Left renal cortex interstitium (tissue), 4 donors: ENCODE measurements around the gene USP10. TPM values are rescaled to one million over a fixed set of nuclear protein-coding genes. Genes with fewer than 3 reads are reported as not detected.

Experiments used
- DNase-seq, 4 donors: peaks; one replicate each; pipeline ENCODE4 v3.0.0-alpha.2; 2013; ENCODE audit warnings: low read depth in 4 of 4, low spot score in 2 of 4, missing footprints in 1 of 4
- polyA plus RNA-seq, 4 donors: library from polyadenylated mRNA; unstranded; fragments of 120-200 nt; gene quantifications; one replicate each; pipeline ENCODE4 v1.2.1, GENCODE V29; 2013; ENCODE audit not compliant: insufficient read length in 4 of 4

The USP10 gene
- polyA plus RNA-seq, 4 donors = 106 to 121 (median 111) TPM

DNA sequence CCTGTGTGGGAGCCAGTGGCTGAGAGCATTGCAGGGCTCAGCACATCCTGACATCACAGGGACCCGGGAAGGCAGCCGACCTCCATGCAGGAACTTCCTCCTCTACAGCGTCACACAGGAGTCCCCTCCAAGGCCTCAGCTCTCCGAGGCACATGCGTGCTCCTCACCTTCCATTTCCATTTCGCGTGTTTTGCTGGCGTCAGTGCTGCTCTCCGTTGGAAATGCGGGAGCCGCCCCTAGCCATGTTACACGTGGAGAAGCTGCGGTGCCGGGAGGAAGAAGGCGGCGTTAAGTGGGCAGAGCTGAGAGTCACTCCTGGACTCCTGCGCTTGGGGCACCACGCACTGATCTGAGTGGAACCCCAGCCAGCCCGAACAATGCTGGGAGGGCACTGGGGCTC, 94.8 kb downstream of the USP10 start:
- DNase-seq = no peak

DNA sequence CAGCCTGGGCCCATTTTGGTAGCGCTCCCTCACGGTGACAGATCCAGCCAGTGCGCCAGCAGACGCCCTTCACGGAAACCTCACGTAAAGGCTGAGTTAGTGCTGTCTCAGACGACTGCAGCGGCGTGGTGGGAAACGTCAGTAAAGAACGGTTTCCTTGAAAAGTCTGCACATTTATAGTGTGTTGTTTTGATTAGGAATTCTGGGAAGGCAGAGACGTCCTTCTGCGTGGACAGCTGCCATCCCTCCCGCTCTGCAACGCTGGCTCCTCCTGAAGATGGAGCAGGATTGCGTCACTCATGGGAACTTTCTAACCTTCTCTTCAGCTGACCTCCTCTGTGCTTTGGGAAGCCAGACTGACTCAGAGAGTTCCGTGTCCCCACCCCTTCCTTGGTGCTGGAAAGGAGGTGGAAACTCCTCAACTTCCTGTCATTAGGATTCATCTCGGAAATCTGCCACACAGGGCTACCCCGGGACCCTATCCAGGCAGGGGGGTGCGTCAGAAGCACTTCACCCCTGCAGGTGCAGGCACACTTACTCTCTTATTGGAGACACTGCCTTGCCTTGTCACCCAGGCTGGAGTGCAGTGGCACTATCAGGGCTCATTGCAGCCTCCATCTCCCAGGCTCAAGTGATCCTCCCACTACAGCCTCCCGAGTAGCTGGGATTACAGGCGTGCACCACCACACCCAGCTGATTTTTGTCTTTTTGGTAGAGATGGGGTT, 95.7 kb downstream of the USP10 start:
- DNase-seq = peak in 1 of 4 donors; percentile 13

DNA sequence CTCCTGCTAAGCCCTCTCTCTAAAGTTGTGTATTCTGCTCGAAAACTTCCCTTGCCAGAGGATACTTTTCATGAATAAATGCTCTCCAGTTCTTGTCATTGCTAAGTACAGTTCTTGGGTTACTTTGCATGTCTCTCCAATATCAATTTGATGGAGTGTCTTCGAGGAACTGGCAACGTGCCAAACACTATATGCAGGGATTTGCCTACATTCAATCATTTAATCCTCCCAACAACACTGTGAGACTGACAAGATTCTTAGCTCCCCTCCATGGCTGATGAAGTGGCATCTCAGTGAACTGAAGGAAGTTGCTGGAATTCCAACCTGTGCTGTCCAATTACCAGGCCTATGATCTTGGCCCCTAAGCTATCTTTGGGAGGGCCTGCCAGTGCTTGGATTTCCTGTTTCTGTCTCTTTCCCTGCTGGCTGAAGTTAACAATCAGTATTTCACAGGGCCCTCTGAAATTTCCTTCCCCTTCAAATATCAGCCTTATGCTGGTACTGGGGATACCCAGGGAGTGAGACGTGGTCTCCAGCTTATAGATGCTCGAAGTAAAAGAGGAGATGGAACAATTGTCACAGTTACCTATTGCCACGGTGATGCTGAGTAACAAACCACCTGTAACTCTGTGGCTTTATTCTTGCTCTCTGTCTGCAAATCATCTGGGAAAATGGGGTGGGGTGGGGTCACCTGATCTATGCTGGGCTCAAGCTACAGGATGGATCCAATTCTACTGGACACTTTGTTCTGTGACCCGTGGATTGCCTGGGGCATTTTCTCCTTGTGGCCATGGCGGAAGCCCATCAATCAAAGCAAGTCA, 100.6 kb downstream of the USP10 start:
- no peak for DNase-seq

DNA sequence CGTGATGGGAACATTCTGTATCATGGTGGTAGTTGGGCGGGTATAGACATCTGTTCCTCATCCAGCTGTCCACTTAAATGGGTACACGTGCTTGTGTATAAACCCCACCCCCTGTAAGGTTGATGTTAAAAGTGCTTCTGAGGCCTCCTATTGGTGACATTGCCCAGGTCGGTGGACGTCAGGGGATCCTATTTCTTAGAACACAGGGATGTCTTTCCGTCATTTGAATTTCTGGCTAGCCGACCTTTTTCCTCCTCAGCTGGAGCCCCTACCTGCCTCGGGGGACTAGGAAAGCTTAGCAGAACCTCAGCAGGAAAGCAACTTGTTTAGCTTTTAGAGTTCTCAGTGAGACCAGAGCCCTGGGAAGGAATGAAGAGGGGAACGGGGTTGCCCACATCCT, 103.3 kb downstream of the USP10 start:
- DNase-seq = no peak

DNA sequence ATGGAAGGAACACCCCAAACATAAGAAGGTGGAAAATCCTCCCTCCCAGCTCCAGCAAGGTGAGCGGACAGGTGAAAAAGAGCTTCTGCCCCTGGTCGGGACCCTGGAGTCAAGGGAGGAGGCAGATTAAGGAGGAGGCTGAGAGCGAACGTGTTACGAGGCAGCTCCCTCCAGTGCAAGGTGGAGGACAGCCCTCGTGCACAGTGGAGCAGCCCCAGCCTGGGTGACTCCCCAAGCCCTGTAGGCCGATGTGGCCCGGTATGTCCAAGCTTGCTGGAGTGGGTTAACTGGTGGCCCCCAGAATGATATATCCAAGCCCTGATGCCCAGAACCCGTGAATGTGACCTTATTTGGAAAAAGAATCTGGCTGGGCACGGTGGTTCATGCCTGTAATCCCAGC, 104.5 kb downstream of the USP10 start:
- DNase-seq = no peak

DNA sequence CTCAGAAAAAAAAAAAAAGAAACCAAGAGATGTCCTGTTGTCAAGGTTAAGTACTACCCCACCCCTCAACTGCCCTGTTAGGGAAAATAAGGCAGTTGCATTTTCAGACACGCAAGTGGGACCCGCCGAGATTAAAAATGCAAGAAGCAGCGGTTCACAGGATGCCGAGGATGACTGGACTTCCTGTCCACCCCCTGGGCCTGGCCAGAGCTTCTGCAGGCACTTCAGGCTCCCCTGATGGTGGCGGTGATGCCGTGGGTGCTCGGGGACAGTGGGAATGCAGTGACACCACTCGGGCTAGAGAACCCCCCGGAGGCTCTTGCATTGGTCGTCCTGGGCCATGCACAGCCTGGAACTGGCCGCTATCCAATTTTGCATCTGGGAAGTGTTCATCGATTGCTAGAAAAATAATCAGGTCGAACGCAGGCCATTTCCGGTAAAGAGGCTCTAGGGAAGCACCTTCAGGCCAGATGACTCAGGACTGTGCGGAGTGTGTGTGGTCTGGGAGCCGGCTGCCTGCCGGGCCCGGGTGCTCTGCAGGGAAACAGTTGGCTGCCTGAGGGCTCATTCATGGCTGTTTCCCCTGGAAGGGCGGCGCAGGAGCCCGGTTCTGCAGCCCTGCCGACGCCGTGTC, 106.6 kb downstream of the USP10 start:
- DNase-seq = no peak

DNA sequence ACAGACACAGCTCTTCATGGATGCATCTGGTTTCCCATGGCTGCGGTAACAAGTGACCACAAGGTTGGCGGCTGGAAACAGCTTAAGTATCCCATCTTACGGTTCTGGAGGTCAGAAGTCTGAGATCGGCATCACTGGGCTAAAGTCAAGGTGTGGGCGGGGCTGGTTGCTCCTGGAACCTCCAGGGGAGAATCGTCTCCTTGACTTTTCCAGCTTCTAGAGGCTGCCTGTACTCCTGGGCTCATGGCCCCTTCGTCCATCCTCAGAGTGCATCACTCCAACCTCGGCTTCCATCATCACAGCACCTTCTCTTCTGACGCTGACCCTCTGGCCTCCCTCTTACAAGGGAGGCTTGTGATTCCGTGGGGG, 107.1 kb downstream of the USP10 start:
- no peak for DNase-seq

DNA sequence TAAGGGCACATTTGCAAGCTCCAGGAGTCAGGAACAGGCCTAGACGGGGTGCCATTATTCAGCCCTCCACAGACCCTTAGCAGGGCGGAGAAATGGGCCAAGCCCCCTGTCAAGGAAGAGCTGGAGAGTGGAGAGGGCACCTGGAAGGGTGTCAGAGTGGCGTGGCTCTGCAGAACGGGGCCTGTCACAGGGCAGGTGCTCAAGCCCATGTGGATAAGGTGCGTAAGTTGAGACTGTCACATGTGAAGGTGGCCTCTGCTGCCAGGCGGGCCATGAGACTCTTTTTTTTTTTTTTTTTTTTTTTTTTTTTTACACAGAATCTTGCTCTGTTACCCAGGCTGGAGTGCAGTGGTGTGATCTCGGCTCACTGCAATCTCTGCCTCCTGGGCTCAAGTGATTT, 108.0 kb downstream of the USP10 start:
- no peak for DNase-seq

DNA sequence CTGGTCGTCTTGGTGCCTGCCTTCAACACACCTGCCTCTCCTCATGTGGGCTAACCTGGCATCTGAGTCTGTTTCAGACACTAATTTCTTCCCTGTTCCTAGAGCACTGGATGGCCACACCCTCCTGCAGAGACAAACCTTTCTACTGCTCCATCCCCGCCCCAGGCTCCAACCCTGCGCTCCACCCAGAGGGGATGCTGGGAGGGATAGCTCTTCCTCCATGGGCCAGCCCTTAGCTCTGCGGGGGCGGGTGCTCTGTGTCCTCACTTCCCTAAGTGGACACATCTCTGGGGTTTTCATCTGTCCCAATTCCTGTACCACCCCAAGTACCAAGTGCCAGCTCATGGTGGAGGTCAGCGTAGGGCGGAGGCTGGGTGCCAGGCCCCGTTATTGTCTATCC, 109.0 kb downstream of the USP10 start:
- no peak for DNase-seq

DNA sequence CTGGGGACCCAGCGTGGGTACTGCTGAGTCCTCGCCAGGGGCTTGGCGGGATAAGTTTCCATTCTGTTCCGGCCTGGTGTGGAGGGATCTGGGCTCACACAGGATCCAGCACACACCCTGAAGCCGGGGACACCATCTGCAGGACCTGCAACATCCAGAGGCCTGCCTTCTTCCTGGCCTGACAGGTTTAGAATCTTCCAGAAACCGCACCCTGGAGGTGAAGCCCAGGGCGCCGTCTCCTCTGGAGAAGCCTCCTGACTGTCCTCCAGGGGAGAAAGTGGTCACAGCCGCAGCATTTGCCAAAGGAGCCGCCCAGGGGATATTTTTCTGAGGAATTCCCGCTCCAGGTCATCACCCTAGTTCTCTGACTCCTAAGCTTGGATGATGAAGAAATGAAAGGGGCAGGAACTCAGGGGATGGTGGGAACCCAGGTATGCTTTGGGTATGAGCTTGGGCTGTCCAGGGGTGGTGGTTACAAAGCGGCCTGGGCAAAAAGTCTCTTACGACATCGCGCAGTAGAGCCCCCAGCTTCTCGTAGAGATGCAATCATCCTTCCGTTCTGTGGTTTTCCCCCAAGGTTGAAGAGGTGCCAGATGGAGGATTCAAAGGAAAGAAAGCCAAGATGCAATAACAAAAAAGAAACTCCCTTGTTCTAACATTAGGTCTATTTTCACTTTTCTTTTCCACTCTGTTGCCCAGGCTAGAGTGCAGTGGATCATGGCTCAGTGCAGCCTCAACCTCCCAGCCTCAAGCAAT, 110.9 kb downstream of the USP10 start:
- DNase-seq = no peak

DNA sequence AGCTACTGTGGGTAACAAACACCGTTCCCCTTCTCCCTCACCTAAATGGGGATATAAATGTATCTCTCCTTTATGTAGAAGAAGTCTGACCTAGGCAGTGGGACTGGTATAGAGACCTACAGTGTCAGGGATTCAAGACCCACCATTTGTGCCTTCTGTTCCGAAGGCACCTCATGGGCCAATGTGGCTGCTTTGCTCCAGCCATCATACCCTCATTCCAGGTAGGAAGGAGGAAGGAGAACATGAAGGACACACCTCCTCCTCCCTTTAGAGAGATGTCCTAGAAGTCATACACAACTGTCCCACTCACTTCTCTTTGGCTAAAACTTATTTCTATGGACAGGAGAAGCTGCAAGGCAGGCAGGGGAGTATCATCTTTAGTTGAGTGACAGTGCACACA, 111.7 kb downstream of the USP10 start:
- no peak for DNase-seq

DNA sequence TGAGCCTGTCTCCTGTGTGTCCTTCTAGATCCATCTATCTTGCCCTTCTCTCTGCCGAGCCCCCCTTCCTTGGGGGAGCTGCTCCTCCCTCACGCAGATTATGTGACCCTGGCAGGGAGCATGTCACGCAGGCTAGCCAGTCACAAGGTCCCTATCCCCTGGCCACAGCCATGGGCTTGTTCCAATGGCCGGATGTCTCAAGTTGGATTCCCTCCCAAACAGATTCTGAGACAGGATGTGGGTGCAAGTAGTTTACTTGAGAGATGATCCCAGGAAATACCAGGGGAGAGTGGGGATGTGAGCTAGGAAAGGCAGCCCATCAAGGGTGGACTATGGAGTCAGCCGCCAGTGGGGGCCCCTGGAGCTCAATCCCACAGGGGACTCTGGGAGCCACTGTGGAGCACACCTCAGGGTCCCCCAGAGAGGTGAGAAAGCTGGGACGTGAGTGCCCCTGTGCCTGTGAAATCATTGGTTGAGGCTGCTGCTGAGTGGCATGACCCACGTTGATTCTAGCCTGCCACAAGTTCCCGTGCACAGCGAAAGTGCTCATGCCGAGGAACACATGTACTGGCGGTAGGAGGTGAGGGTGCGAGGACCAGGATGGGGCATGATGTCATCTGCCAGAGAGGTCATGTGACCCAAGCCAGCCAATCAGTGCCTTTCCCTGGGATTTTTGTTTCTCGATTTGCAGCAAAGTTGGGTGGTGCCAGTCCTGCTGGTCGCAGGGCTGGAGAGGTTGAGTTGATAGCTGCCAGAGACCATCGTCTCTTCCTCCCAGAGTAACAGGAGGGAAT, 113.5 kb downstream of the USP10 start:
- no peak for DNase-seq

DNA sequence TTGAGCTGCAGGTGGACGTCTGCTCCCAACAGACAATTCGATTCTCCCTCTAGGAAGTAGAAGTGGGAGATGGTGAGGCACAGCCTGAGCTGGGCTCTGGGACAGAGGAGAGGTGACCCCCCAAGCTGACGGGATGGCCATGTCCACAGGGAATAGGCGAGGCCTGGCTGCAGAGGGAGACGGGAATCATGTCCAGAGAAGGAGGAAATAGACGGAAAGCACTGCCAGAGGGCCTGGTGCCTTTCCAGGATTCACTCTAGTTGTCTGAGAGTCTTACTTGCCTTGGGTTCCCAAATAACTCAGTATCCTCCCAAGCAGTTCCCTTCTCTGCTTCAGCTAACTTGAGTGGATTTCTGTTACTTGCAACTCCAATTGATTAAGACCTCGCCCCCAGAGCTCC, 115.7 kb downstream of the USP10 start:
- no peak for DNase-seq

DNA sequence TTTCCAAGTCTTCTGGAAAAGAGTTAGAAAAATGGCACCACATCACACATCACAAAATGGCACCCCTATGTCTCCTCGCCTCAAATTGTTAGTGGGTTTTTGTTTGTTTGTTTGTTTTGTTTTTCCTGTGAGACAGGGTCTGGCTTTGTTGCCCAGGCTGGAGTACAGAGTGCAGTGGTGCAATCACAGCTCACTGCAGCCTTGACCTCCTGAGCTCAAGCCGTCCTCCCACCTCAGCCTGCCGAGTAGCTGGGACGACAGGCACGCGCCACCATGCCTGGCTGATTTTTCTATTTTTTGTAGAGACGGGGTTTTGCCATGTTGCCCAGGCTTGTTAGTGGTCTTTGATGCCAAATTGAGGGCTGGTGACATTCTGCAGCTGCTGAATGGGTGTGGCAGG, 116.2 kb downstream of the USP10 start:
- no peak for DNase-seq

DNA sequence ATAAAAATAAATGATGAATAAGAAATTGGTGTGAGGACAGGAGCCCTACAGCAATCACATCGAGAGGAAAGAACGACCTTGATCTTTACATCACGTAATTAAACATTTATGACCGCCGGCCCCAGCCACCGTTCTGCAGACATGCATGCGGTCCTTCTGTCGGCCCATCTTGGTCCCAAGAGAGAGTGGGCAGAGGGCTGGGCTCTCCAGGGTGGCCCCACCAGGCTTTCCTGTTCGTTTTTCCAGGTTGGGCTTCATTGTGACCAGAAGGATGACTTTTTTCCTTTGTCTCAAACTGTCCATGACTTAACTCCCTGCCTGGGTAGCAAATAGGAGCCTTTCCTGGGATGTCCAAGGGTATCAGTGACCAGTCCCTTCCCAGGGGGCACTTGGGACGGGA, 116.7 kb downstream of the USP10 start:
- DNase-seq = no peak

DNA sequence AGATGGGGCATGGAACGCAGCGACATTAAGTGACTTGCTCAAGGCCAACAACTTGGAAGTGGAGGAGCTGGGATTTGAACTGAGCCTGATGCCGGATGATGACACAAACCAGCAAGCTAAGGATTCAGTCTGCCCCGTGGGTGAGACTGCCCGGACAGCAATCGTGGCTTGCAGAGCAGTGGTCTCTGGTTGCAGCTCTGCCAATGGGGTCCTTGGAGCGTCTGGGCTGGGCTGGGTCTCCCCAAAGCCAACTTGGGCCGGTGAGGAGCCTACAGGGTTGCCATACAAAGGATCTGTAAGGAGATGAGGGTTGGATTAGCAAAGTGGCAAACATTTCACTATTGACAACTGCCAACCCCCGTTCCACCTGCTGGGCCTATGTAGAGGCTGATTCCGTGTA, 117.4 kb downstream of the USP10 start:
- DNase-seq = no peak

DNA sequence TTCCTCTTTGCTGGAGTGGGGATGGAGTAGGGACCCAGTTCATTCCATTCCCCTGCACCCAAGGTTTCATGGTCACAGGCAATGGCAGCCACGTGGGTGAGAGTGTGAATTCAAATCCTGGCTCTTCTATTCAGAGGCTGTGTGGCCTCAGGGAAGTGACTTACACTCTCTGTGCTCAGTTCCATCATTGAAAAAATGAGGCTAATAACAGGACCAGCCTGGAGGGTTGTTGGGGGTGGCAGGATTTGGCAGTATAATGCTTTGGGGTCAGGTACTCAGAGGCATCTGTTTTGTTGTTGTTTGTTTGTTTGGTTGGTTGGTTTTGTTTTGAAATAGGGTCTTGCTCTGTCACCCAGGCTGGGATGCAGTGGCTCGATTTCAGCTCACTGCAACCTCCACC, 117.8 kb downstream of the USP10 start:
- no peak for DNase-seq

DNA sequence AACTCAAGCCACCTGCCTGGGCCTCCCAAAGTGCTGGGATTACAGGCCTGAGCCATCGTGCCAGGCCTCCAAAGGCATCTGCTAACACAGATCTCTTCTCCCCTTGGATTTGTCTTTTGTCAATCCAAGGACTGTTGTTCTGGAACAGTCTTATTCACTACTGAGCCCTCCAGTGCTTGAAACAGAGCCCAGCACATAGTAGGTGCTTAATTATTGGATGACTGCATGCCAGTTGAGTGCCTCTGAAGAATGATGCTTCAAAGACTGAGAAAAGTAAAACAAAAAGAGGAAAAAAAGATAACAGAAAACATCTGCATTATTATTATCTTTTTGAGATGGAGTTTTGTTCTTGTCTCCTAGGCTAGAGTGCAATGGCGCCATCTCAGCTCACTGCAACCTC, 118.3 kb downstream of the USP10 start:
- DNase-seq = no peak

DNA sequence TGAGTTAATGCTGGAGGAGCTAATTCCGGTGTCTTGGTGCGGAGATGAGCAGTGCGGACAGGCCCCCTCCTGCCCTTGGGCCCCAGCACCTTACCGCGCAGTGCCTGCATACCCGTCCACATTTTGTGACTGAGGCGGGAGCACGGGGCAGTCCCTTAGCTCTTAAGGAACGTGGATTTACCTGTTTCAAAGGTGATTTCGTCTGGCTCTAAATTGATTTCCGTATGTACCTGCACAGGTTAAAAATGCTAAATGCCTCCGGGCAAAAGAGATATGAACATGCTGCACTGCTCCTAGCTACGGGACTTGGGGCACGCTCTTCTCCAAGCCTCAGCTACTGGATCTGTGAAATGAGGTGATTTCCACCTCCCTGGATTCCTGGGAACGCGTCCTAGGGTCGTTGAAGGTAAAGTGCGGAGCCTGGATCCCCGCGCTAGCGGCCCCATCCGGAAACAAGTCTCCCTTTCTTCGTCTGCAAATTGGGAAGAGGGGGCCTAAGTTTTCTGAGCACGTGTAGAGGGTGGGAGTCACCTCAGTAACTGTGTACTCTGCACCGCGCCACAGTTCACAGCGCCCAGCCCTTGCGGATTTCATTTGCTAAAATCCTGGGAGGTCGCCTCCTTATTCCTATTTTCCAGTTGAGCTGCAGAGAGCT, 119.3 kb downstream of the USP10 start:
- no peak for DNase-seq
